GM21381 (cell line): ENCODE results near the gene PRR35.

Experiments
- ATAC-seq: cut with Tn5 transposase; IDR thresholded peaks from one replicate; pipeline ENCODE4 v1.9.1; 2021; ENCODE audit warnings: mild to moderate bottlenecking, moderate library complexity; ENCODE audit not compliant: unreplicated experiment

PRR35 gene

GRCh38 chr16:561957-562938 lies 2.1 kb downstream of the PRR35 start:
- ATAC-seq = no peak

GRCh38 chr16:563072-563644 lies 3.0 kb downstream of the PRR35 start:
- no peak for ATAC-seq

DNA sequence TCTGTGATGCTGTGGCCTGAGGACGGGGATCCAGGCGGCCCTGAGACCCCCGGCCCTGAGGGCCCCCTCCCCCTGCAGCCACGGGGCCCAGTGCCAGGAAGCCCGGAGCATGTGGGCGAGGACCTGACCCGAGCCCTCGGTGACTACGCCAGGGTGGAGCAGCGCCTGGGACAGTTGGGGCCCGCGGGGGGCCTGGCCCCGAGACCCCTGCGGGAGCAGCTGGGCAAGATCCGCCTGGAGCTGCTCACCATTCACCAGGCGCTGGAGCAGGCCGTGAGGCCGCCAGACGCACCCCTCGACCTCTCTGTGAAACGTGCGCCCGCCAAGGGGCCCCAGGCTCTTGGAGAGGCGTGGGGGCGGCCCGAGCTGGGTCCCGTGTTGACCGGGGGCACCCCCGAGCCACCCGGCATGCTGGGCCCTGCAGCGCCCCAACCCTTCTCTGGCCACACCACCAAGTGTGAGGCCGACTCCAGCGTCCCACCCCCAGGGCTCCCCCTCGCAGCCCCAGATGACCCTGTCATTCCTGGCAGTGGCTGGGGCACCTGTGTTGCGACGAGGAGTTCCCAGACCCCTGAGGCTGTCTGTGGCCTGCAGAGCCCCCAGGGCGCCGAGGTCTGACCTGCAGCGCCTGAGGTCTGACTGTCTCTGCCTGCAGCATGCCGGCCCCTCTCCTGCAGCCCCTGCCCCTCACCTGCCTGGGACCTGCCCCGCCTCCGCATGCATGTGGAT lies 4.7 kb downstream of the PRR35 start:
- ATAC-seq = no peak

DNA sequence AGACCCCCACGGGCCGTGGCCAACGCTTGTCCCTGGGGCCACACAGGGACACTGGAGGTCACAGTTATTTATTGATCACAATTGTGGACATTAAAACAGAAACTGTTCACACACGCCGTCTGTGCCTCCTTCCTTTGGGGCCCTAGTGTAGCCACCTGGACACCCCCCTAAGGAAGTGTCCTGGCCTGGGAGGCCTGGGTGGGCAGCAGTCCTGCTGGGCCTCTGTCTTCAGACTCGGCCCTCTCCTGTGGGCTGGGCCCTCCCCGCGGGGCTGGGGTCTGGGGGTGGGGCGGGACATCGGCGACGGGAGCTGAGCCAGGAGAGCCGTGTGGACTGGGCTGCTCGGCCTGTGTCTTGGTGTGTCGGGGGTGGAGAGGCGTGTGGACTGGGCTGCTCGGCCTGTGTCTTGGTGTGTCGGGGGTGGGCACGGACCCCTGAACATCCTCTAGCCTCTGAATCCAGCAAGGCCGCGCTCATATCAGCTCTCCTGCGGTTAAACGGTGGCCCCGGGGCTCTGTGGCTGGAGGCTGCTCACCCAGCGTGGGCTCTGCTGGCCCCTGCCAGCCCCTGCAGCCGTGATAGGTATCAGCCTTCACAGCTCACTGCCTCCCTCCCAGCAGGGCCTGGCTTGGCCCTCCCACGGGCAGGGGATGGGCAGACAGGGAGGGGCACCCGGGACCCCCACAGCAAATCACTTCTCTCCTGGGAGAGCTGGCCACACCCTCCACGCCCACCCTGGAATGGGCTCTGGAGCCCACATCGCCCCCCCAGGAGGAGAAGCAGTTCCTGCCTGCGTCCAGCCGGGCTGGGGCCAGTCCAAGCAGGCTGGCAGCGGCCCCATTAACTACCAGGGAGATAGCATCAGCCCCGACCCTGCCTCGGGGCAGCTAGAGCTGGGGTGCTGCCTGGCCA lies 5.5 kb downstream of the PRR35 start:
- ATAC-seq = no peak

DNA sequence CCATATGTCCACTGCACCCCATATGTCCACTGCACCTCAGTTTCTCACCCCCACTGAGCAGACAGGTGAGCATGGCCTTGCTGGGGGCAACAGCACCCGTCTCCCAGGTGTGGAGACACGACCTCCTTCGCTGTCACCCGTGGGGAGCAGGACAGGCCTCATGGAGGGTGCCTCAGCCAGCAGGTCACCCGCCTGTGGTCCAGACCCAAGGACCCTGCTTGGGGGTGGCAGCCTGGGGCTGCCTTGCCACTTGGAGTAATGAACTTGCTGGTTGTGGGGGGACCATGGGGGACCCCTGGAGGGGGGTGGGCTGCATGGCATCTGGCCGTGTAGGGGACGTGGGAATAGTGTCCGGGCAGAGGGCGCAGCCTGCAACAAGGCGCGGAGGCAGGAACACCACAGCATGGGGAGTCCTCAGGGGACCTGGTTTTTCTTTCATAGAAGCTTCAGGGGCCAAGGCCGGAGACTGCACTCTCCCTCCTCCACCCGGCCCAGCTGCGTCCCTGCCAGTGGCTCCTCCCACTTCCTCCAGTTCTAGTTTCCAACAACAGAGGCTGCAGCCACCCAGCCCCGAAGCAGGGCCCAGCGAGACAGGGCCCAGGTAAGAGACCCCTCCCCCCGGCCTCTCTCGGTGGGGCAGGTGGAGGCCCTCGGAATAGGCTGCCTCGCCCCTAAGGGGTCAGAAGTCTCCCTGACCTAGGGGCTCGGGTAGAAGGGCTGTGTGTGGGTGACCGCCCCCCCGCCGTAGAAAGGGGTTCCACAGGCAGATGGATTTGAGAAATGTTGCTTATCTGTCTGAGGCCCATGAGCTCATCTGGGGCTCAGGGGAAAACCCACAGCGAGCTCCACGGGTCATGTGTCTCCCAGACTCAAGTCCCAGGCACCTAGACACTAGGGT lies 6.5 kb downstream of the PRR35 start, which contains the start of gene NHLRC4:
TSS of gene NHLRC4 (plus strand) at position 531 of the 898 bp plus-strand sequence. CDS start 1,043 bp downstream, outside the sequence.
- no peak for ATAC-seq

GRCh38 chr16:567373-568256 lies 7.4 kb downstream of the PRR35 start:
- no peak for ATAC-seq

- ATAC-seq = no peak
Measured at GRCh38 chr16:568401-569258, 8.4 kb downstream of the PRR35 start.

DNA sequence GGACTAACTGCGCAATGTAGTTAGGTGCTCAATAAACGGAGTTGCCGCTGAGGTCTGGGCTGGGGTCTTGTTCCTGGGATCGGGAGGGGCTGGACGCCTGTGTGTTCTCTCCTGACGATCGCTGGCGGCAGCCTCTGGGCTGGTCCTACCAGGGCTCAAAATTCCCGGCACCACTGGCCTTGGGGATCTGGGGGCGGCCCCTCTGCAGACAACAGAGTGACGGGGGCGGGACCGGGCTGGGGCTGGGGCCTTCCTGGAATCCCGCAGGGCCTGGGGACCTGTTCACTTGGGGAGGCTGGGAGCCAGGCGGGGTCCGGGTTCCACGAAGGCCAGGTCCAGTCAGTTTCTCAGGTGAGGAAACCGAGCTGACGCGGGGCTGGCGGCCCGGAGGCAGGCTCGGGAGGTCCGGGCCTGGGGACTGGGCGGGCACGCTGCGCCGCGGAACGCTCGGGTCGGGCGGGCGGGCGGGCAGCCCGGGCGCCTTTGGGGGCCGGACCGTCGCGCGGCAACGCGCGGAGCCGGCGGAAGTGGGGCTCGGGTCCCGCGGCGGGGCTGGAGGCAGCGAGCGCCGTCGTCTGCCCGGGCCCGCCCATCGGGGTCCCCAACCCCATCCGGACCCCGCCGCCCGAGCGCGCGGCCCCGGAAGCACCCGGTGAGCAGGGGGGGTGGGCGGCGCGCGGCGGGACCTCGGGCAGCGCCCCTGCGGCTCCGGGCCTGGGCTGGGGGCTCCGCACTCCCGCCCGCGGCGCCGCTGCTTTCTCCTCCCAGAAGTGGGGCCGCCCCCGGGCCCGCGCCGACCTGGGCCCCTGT lies 9.5 kb downstream of the PRR35 start, which contains the start of gene PIGQ:
TSS of gene PIGQ (plus strand) at position 524 of the 810 bp plus-strand sequence. CDS start 4,107 bp downstream, outside the sequence.
- peak; percentile 57 for ATAC-seq

GRCh38 chr16:572865-573650 lies 12.9 kb downstream of the PRR35 start:
- no peak for ATAC-seq

- ATAC-seq = no peak
Measured at GRCh38 chr16:574021-574760, 14.0 kb downstream of the PRR35 start.

- no peak for ATAC-seq
Measured at GRCh38 chr16:575354-576196, 15.4 kb downstream of the PRR35 start.

DNA sequence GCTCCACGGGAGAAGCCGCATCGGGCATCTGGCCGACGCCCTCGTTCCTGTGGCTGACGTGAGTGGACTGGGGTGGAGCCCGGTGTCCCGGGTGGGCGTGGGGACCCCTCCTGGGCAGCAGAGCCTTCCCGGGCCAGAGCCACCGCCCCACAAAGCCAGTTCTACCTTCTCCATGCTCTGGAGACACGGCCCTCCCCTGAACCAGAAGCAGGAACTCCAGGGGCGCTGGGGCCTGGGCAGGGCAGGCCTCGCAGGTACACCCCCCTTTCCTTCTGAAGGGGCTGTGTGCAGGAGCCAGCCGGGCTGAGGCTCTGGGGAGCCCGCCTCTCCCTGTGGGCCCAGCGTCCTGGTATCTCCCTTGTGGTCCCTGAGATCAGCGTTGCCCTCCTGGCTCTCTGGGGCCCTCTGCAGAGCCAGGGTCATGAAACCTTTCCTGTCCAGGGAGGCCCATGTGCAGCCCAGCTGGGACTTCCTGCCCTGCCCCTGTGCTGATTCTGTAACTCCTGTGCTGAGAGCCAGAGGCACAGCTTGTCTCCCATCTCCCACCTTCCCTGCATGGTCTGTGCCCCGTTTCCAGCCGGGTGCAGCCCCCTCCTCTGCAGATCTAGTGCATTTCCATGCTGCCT lies 16.1 kb downstream of the PRR35 start:
- ATAC-seq = no peak

- ATAC-seq = no peak
Measured at GRCh38 chr16:576823-577201, 16.6 kb downstream of the PRR35 start.

GRCh38 chr16:577796-578195 lies 17.6 kb downstream of the PRR35 start:
- ATAC-seq = no peak
